OCI-LY1 (cell line): ENCODE measurements around the gene SLC22A4.

ENCODE experiments used
- EZH2 ChIP-seq: fragments of 200-600 bp; sonication (generic), shearing (Covaris generic); IDR thresholded peaks from 2 replicates; pipeline ENCODE4 v1.8.0; 2017; ENCODE audit warnings: borderline replicate concordance, mixed run types, mild to moderate bottlenecking, antibody characterized with exemption, low read length, moderate library complexity, mixed read lengths
- TF ChIP-seq, protein P1 (sequence below): fragments of 200-600 bp; sonication (generic), shearing (Covaris generic); IDR thresholded peaks from 2 replicates; pipeline ENCODE4 v1.5.1; 2017; ENCODE audit warnings: mild to moderate bottlenecking, antibody characterized with exemption, low read length, moderate library complexity, mixed read lengths

DNA sequence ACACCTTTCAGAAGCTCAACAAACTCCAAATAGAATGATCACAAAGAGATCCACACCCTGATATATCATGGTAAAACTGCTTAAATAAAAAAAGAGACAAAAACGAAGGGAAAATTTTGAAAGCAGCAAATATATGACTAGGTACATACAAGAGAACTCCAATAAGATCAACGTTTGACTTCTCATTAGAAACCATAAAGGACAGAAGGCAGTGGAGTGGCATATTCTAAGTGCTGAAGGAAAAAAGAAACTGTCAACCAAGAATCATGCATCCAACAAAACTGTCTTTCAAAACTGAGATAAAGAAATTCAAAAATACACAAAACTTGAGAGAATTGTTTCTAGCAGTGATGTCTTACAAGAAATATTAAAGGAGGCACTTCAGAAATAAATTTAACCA lies 11.2 kb downstream of the SLC22A4 start:
- TF ChIP-seq, protein P1, sequence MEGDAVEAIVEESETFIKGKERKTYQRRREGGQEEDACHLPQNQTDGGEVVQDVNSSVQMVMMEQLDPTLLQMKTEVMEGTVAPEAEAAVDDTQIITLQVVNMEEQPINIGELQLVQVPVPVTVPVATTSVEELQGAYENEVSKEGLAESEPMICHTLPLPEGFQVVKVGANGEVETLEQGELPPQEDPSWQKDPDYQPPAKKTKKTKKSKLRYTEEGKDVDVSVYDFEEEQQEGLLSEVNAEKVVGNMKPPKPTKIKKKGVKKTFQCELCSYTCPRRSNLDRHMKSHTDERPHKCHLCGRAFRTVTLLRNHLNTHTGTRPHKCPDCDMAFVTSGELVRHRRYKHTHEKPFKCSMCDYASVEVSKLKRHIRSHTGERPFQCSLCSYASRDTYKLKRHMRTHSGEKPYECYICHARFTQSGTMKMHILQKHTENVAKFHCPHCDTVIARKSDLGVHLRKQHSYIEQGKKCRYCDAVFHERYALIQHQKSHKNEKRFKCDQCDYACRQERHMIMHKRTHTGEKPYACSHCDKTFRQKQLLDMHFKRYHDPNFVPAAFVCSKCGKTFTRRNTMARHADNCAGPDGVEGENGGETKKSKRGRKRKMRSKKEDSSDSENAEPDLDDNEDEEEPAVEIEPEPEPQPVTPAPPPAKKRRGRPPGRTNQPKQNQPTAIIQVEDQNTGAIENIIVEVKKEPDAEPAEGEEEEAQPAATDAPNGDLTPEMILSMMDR = no peak
- TF ChIP-seq EZH2 = no peak
